ENCODE data around the gene WDR19. TPM values are rescaled to one million over a fixed set of nuclear protein-coding genes. Genes with fewer than 3 reads are reported as not detected.

Gene WDR19
- 16.0 TPM for total RNA-seq (2021; ENCODE audit: unreplicated experiment)
- polyA plus RNA-seq (2012; ENCODE audit: insufficient read length) = 10.8 TPM
- percentile 55 among the genes with signal in this experiment for Bru-seq, nascent RNA
- BruChase-seq, experiment 1, labeled RNA remaining after a 2-hour chase = percentile 56 among the genes with signal in this experiment
- percentile 53 among the genes with signal in this experiment for BruChase-seq, experiment 2, labeled RNA remaining after a 6-hour chase
- long read RNA-seq, full-length matches to known transcripts = 10 of 19 reads
- long read RNA-seq, partial matches to known transcripts = 4 of 19 reads
- long read RNA-seq, other reads (novel, unspliced or antisense) = 5 of 19 reads

- TF ChIP-seq TCF7L2 (IDR thresholded peaks at IDR 0.05; ENCODE audit: low read depth, low read length) (no peak; the same call in 1 of the 2 replicates), SIN3A (IDR thresholded peaks at IDR 0.05; ENCODE audit: borderline replicate concordance, insufficient read depth, low read depth, low read length) (no peak), POLR2AphosphoS5 (IDR thresholded peaks at IDR 0.05; ENCODE audit: low read depth, low read length) (peak; percentile 51; the same call in 1 of the 2 replicates), REST (IDR thresholded peaks at IDR 0.05; ENCODE audit: insufficient read depth in 1 of 2, low read depth in 2 of 2, low read length in 1 of 2) (no peak)
- TF ChIP-seq, protein P1, sequence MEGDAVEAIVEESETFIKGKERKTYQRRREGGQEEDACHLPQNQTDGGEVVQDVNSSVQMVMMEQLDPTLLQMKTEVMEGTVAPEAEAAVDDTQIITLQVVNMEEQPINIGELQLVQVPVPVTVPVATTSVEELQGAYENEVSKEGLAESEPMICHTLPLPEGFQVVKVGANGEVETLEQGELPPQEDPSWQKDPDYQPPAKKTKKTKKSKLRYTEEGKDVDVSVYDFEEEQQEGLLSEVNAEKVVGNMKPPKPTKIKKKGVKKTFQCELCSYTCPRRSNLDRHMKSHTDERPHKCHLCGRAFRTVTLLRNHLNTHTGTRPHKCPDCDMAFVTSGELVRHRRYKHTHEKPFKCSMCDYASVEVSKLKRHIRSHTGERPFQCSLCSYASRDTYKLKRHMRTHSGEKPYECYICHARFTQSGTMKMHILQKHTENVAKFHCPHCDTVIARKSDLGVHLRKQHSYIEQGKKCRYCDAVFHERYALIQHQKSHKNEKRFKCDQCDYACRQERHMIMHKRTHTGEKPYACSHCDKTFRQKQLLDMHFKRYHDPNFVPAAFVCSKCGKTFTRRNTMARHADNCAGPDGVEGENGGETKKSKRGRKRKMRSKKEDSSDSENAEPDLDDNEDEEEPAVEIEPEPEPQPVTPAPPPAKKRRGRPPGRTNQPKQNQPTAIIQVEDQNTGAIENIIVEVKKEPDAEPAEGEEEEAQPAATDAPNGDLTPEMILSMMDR (IDR thresholded peaks at IDR 0.05) = peak; percentile 59
- in situ Hi-C loops (cut with HindIII; ENCODE audit: low pct_unique_long_range_greater_than_20kb, low sequenced_read_pairs) = no loop called here
- DNase-seq (ENCODE audit: low read depth, low spot score) (peak; percentile 94), ATAC-seq (peak; percentile 99)
- Histone ChIP-seq H3K27me3 (ENCODE audit: control insufficient read depth, insufficient read depth, low read length) (no peaks in the 10 kb centered on the region), H3K9me3 (ENCODE audit: control insufficient read depth, insufficient read depth, low read depth, low read length) (no peaks in the 10 kb centered on the region), H3K36me3 (ENCODE audit: control insufficient read depth, insufficient read depth, low read length) (no peaks in the 10 kb centered on the region; the same call in 1 of the 2 replicates), H3K4me3 (ENCODE audit: low read depth in 2 of 2, low read length in 2 of 2) (peak within 1 kb of the TSS; percentile 66 to 89), H3K27ac (ENCODE audit: low read length) (peak within 1 kb of the TSS; percentile 83), H3K4me1 (ENCODE audit: control insufficient read depth, insufficient read depth, low read length) (peaks cover 5% of the 10 kb centered on the region; the same call in 1 of the 2 replicates)
- ChIA-PET POLR2A (interaction anchor here (0.6 kb wide), 1 partner anchor 57 kb away, joined by 8 read pairs; no protein-coding TSS in a partner anchor), CTCF (interaction anchor here (0.6 to 0.7 kb wide), 2 partner anchors 12 to 48 kb away, joined by 3 read pairs; no protein-coding TSS in a partner anchor)
- BruUV-seq (replicated peaks) = no TSS peak
- intact Hi-C loops (cut with micrococcal nuclease; ENCODE audit: unreplicated experiment) = no loop called here
Measured at GRCh38 chr4:39181905-39182638, at the start of gene WDR19. TSS of gene WDR19 (plus strand) at chr4:39182529. CDS start at chr4:39182558, 29 bp downstream.

GRCh38 chr4:39133623-39134022 is 48.7 kb upstream of the WDR19 start:
- CTCF ChIA-PET = interaction anchor here (0.6 kb wide), 1 partner anchor 48 kb away, joined by 3 read pairs; no protein-coding TSS in a partner anchor
- intact Hi-C loops (cut with micrococcal nuclease; ENCODE audit: unreplicated experiment) = loop anchor here (5.0 kb wide), 1 partner anchor 231 kb away; no protein-coding TSS in a partner anchor
- Histone ChIP-seq H3K4me1 (ENCODE audit: control insufficient read depth, insufficient read depth, low read length) (no peaks in the 10 kb centered on the region), H3K27me3 (ENCODE audit: control insufficient read depth, insufficient read depth, low read length) (no peaks in the 10 kb centered on the region), H3K27ac (ENCODE audit: low read length) (no peak overlapping the region), H3K9me3 (ENCODE audit: control insufficient read depth, insufficient read depth, low read depth, low read length) (no peaks in the 10 kb centered on the region), H3K4me3 (ENCODE audit: low read depth in 2 of 2, low read length in 2 of 2) (no peak overlapping the region), H3K36me3 (ENCODE audit: control insufficient read depth, insufficient read depth, low read length) (no peaks in the 10 kb centered on the region)
- DNase-seq (ENCODE audit: low read depth, low spot score) = no peak
- no TSS peak for BruUV-seq (replicated peaks)
- POLR2A ChIA-PET = interaction anchor here (0.6 kb wide), 1 partner anchor 189 kb away, joined by 3 read pairs; no protein-coding TSS in a partner anchor
- ATAC-seq = no peak
- TF ChIP-seq REST (IDR thresholded peaks at IDR 0.05; ENCODE audit: insufficient read depth in 1 of 2, low read depth in 2 of 2, low read length in 1 of 2) = no peak
- TF ChIP-seq TCF7L2 (IDR thresholded peaks at IDR 0.05; ENCODE audit: low read depth, low read length) = no peak
- no peak for TF ChIP-seq POLR2AphosphoS5 (IDR thresholded peaks at IDR 0.05; ENCODE audit: low read depth, low read length)
- TF ChIP-seq SIN3A (IDR thresholded peaks at IDR 0.05; ENCODE audit: borderline replicate concordance, insufficient read depth, low read depth, low read length) = no peak
- TF ChIP-seq, protein P1 (IDR thresholded peaks at IDR 0.05) = no peak
- in situ Hi-C loops (cut with HindIII; ENCODE audit: low pct_unique_long_range_greater_than_20kb, low sequenced_read_pairs) = no loop called here
